ENCODE data around the gene ZNF367.

The ZNF367 gene

DNA sequence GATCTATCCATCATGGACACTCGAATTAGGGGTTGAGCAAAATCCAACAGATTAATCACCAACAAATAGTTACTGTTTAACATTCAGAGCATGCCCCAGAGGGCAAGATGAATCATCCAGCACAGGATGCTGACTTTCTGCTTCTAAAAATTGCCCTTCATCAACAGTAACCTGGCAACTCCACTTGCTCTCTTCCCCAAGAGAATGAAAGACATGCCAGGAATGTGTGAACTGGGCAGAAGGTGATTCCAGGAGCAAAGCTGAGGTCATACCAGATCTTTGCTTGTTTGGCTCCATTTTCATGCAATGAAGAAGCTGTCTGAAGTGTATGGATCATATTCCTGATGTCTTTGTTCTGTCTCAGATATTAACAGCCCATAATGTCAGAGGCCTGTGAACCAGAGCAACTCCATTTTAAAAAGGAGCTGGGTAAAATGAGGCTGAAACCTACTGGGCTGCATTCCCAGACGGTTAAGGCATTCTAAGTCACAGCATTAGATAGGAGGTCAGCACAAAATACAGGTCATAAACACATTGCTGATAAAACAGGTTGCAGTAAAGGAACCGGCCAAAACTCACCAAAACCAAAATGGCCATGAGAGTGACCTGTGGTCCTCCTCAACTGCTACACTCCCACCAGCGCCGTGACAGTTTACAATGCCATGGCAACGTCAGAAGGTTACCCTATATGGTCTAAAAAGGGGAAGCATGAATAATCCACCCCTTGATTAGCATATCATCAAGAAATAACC is 2.5 kb upstream of the ZNF367 start:
- H3K9ac ChIP-seq, result peak overlapping the region; percentile 98; the same call in 1 of the 2 replicates
- peak overlapping the region; percentile 90 for H3K27ac ChIP-seq
- H3K4me3 ChIP-seq, result peak overlapping the region; percentile 89; the same call in 1 of the 2 replicates
- no peaks in the 10 kb centered on the region for H3K36me3 ChIP-seq
- peaks cover 32% of the 10 kb centered on the region for H3K4me1 ChIP-seq
- H3K9me3 ChIP-seq, result no peaks in the 10 kb centered on the region
- H4K20me1 ChIP-seq, result peaks cover 15% of the 10 kb centered on the region; the same call in 1 of the 2 replicates
- TF ChIP-seq Cebpa-rat (IDR thresholded peaks at IDR 0.05), result no peak
- H3K4me2 ChIP-seq, result peak overlapping the region; percentile 77
- no peaks in the 10 kb centered on the region for H3K27me3 ChIP-seq

DNA sequence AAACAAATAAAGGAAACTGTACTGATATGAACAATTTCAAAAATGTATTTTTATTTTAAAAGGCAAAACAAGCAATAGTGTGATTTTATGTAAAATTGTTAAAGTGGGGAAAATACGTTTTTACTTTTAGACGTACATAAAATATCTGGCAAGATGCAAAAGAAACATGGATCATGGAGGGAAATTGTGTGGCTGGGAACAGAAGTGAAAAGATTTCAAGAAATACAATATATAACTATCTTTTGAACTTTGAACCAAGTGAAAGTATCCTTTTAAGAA is 1.5 kb upstream of the ZNF367 start:
- H3K9me3 ChIP-seq, result no peaks in the 10 kb centered on the region
- peak overlapping the region; percentile 77 for H3K4me2 ChIP-seq
- peaks cover 25% of the 10 kb centered on the region; the same call in 1 of the 2 replicates for H4K20me1 ChIP-seq
- H3K27me3 ChIP-seq, result no peaks in the 10 kb centered on the region
- no peak for TF ChIP-seq Cebpa-rat (IDR thresholded peaks at IDR 0.05)
- H3K4me3 ChIP-seq, result peak overlapping the region; percentile 89
- peak overlapping the region; percentile 90 for H3K27ac ChIP-seq
- no peaks in the 10 kb centered on the region for H3K36me3 ChIP-seq
- peak overlapping the region; percentile 98; the same call in 1 of the 2 replicates for H3K9ac ChIP-seq
- H3K4me1 ChIP-seq, result peaks cover 43% of the 10 kb centered on the region

DNA sequence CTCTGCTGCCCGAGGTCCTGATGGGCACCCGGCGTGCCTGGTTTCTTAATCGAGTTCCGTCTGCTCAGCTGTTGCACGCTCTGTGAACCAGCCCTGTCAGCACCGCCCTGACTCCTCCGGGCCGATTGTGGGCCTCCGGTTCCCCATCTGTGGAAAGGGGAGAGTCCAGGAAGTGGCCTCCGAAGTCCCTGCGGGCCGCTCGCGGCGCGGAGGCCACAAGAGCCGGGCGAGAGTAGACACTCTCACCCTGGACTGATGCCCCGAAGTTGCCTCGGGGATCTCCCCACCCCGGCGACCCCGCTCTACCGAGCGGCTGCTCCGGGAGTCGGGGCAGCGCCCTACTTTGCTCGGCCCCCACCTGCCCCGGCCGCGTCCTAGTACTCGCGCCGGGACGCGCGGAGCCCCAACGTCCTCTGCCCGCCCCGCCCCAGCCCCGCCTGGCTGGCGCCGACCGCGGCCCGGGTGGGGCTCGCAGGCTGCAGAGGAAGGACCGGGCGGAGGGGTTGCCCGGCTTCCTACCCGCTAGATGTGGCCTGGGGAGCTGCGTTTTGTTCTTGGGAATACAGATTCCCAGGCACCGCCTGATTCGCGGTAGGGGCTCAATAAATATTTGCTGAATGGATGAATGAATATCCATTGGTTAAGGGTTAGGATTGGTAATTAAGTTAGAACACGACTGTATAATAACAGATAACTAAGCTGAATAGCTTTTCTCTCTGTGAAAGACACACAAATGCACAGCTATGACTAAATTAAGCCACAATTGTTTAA is 935 bp upstream of the ZNF367 start:
- Histone ChIP-seq H3K27ac (peak overlapping the region; percentile 90), H3K27me3 (no peaks in the 10 kb centered on the region), H3K36me3 (no peaks in the 10 kb centered on the region), H3K4me2 (peak overlapping the region; percentile 77), H4K20me1 (peaks cover 30% of the 10 kb centered on the region), H3K9me3 (no peaks in the 10 kb centered on the region), H3K4me1 (peaks cover 48% of the 10 kb centered on the region), H3K9ac (peak overlapping the region; percentile 98), H3K4me3 (peak overlapping the region; percentile 89)
- TF ChIP-seq Cebpa-rat (IDR thresholded peaks at IDR 0.05), result no peak

DNA sequence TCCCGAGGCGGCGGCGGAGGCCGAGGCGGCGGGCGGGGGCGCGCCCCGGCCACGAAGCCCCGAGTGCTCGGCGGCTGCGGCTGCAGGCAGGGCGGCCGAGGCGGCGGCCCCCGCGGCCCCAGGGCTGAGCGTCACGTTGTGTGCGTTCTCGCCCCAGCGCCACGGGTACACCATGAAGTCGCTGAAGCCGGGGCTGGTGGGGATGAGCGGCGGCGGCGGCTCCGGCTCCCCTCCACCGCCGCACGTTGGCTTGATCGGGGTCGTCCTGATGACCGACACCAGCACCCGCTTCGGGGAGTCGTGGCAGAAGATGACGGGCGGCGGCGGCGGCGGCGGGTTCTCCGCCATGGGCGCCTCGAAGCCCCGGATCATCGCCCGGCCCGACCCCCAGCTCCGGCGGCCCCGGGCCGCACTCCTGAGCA is 498 bp downstream of the ZNF367 start:
- H3K27ac ChIP-seq, result peak overlapping the region; percentile 98
- no peak for TF ChIP-seq Cebpa-rat (IDR thresholded peaks at IDR 0.05)
- H3K4me3 ChIP-seq, result peak overlapping the region; percentile 89
- peaks cover 62% of the 10 kb centered on the region for H3K4me1 ChIP-seq
- H3K9me3 ChIP-seq, result no peaks in the 10 kb centered on the region
- peaks cover 45% of the 10 kb centered on the region for H4K20me1 ChIP-seq
- peak overlapping the region; percentile 98 for H3K9ac ChIP-seq
- no peaks in the 10 kb centered on the region; the same call in 1 of the 2 replicates for H3K36me3 ChIP-seq
- no peaks in the 10 kb centered on the region for H3K27me3 ChIP-seq
- H3K4me2 ChIP-seq, result peak overlapping the region; percentile 90

GRCh38 chr9:96417051-96417586 is 1.1 kb downstream of the ZNF367 start:
- peak overlapping the region; percentile 98 for H3K9ac ChIP-seq
- H3K4me1 ChIP-seq, result peaks cover 68% of the 10 kb centered on the region
- H3K36me3 ChIP-seq, result no peaks in the 10 kb centered on the region; the same call in 1 of the 2 replicates
- H3K27ac ChIP-seq, result peak overlapping the region; percentile 98
- H3K9me3 ChIP-seq, result no peaks in the 10 kb centered on the region
- no peak for TF ChIP-seq Cebpa-rat (IDR thresholded peaks at IDR 0.05)
- peaks cover 50% of the 10 kb centered on the region for H4K20me1 ChIP-seq
- peak overlapping the region; percentile 89 for H3K4me3 ChIP-seq
- H3K4me2 ChIP-seq, result peak overlapping the region; percentile 90
- H3K27me3 ChIP-seq, result no peaks in the 10 kb centered on the region

GRCh38 chr9:96413302-96414221 is 4.6 kb downstream of the ZNF367 start:
- H3K4me3 ChIP-seq, result peak overlapping the region; percentile 49
- peak overlapping the region; percentile 65 for H3K27ac ChIP-seq
- peak overlapping the region; percentile 90 for H3K4me2 ChIP-seq
- no peaks in the 10 kb centered on the region for H3K9me3 ChIP-seq
- no peak for TF ChIP-seq Cebpa-rat (IDR thresholded peaks at IDR 0.05)
- H3K36me3 ChIP-seq, result peaks cover 34% of the 10 kb centered on the region
- H4K20me1 ChIP-seq, result peaks cover 82% of the 10 kb centered on the region
- peaks cover 57% of the 10 kb centered on the region for H3K4me1 ChIP-seq
- H3K9ac ChIP-seq, result peak overlapping the region; percentile 60
- no peaks in the 10 kb centered on the region for H3K27me3 ChIP-seq

DNA sequence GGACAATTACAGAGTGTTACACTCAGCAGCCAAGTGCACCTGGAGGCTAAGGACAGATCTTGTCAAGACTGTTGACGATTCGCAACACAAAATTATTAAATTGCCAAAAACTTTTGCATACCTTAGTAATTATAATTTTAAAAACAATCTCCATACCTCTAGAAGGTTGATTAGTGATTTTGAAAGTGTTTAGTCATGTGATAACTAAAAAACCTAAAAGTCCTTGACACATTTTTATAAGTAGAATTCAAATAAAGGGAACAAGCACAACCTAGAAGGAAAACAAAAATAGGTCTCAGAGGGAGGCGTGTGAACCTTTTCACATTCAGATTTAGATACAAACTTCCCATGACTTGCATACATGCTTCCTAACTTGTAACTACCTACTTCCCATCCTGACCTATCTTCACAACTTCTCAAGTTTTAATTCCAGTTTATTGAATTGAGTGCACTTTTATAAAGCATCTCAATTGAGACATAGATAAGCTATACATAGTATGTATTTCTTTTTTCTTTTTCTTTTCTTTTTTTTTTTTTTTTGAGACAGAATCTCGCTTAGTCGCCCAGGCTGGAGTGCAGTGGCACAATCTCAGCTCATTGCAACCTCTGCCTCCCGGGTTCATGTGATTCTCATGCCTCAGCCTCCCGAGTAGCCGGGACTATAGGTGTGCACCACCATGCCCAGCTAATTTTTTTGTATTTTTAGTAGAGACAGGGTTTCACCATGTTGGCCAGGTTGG is 5.8 kb downstream of the ZNF367 start:
- Histone ChIP-seq H4K20me1 (peaks cover 94% of the 10 kb centered on the region), H3K36me3 (peaks cover 44% of the 10 kb centered on the region), H3K27me3 (no peaks in the 10 kb centered on the region), H3K4me3 (no peak overlapping the region), H3K4me1 (peaks cover 57% of the 10 kb centered on the region), H3K4me2 (peak overlapping the region; percentile 90), H3K27ac (peak overlapping the region; percentile 65; the same call in 1 of the 2 replicates), H3K9ac (no peak overlapping the region), H3K9me3 (no peaks in the 10 kb centered on the region)
- no peak for TF ChIP-seq Cebpa-rat (IDR thresholded peaks at IDR 0.05)

- H3K4me1 ChIP-seq, result peaks cover 52% of the 10 kb centered on the region
- H3K9ac ChIP-seq, result no peak overlapping the region
- peaks cover 95% of the 10 kb centered on the region for H4K20me1 ChIP-seq
These were observed 6.9 kb downstream of the ZNF367 start for GRCh38 chr9:96411129-96411838.

More at GRCh38 chr9:96411129-96411838, 6.9 kb downstream of the ZNF367 start:
- no peaks in the 10 kb centered on the region for H3K9me3 ChIP-seq
- no peak overlapping the region for H3K4me2 ChIP-seq
- peaks cover 54% of the 10 kb centered on the region for H3K36me3 ChIP-seq
- no peak overlapping the region for H3K27ac ChIP-seq
- TF ChIP-seq Cebpa-rat (IDR thresholded peaks at IDR 0.05), result no peak
- no peaks in the 10 kb centered on the region for H3K27me3 ChIP-seq
- H3K4me3 ChIP-seq, result no peak overlapping the region

Data from BLaER1 (cell line).